WTC11 (cell line): Measurements from ENCODE around the gene STRN3. TPM values are rescaled to one million over a fixed set of nuclear protein-coding genes. Genes with fewer than 3 reads are reported as not detected.

ENCODE experiments used
- ATAC-seq: fragments of 200-7000 bp; cut with Tn5 transposase; 2 replicates; pipeline ENCODE4 v1.10.0; 2021; ENCODE audit warnings: mild to moderate bottlenecking, moderate library complexity
- CTCF ChIA-PET: fragments of 300-600 bp; sonication (Branson Sonifier 250); formaldehyde crosslinking; loops from one replicate; lab custom pipeline; 2021; ENCODE audit warnings: antibody characterized with exemption; lab: Charles Lee
- POLR2A ChIA-PET: fragments of 350-600 bp; sonication (Branson Sonifier 250); formaldehyde crosslinking; loops from one replicate; lab custom pipeline; 2021; ENCODE audit warnings: antibody characterized with exemption; lab: Charles Lee
- DNase-seq: peaks from one replicate; pipeline ENCODE4 v3.0.0; 2021; ENCODE audit warnings: low spot score
- H3K27ac Mint-ChIP-seq: 2 replicates; pipeline ENCODE4 v1.8.0; 2021; ENCODE audit warnings: mixed read lengths
- H3K27me3 Mint-ChIP-seq: 2 replicates; pipeline ENCODE4 v1.8.0; 2021; ENCODE audit warnings: low read depth, mild to moderate bottlenecking, moderate library complexity, mixed read lengths
- H3K36me3 Mint-ChIP-seq: 2 replicates; pipeline ENCODE4 v1.8.0; 2021; ENCODE audit warnings: mixed read lengths
- H3K4me1 Mint-ChIP-seq: 2 replicates; pipeline ENCODE4 v1.8.0; 2022; ENCODE audit warnings: mixed read lengths
- H3K4me3 Mint-ChIP-seq: 2 replicates; pipeline ENCODE4 v1.8.0; 2021; ENCODE audit warnings: mild to moderate bottlenecking, moderate library complexity, mixed read lengths
- H3K9me3 Mint-ChIP-seq: 2 replicates; pipeline ENCODE4 v1.8.0; 2021; ENCODE audit warnings: mixed read lengths
- EMX1 ChIP-seq: fragments of 250-450 bp; sonication (Bioruptor Pico); IDR thresholded peaks from 2 replicates; pipeline ENCODE4 v1.8.0; 2021; ENCODE audit warnings: mild to moderate bottlenecking
- ETV6 ChIP-seq: sonication (generic); formaldehyde crosslinking; IDR thresholded peaks from 2 replicates; pipeline ENCODE4 v1.8.1; 2022; ENCODE audit warnings: mild to moderate bottlenecking, missing genetic modification reagents
- FOXJ3 ChIP-seq: sonication (generic); formaldehyde crosslinking; IDR thresholded peaks from 2 replicates; pipeline ENCODE4 v1.9.0; 2021; ENCODE audit warnings: missing genetic modification reagents, mild to moderate bottlenecking, borderline replicate concordance
- FOXK1 ChIP-seq: sonication (generic); formaldehyde crosslinking; IDR thresholded peaks from 2 replicates; pipeline ENCODE4 v1.8.0; 2022; ENCODE audit warnings: mild to moderate bottlenecking, moderate library complexity, missing genetic modification reagents
- HMGA2 ChIP-seq: fragments of 250-450 bp; sonication (Bioruptor Pico); IDR thresholded peaks from 2 replicates; pipeline ENCODE4 v1.4.0; 2021; ENCODE audit warnings: mild to moderate bottlenecking, moderate library complexity
- JAZF1 ChIP-seq: fragments of 250-450 bp; sonication (Bioruptor Pico); IDR thresholded peaks from 2 replicates; pipeline ENCODE4 v1.9.0; 2021; ENCODE audit warnings: moderate library complexity, mild to moderate bottlenecking, inconsistent platforms
- MXD4 ChIP-seq: fragments of 250-450 bp; sonication (Bioruptor Pico); IDR thresholded peaks from 2 replicates; pipeline ENCODE4 v1.8.0; 2021; ENCODE audit warnings: mild to moderate bottlenecking, moderate library complexity, borderline replicate concordance
- OVOL2 ChIP-seq: fragments of 250-450 bp; sonication (Bioruptor Pico); IDR thresholded peaks from 2 replicates; pipeline ENCODE4 v1.9.0; 2021; ENCODE audit warnings: mild to moderate bottlenecking, borderline replicate concordance
- SMAD3 ChIP-seq: sonication (generic); formaldehyde crosslinking; IDR thresholded peaks from 2 replicates; pipeline ENCODE4 v1.8.0; 2022; ENCODE audit warnings: missing genetic modification reagents, mild to moderate bottlenecking, borderline replicate concordance
- SMAD4 ChIP-seq: sonication (generic); formaldehyde crosslinking; IDR thresholded peaks from 2 replicates; pipeline ENCODE4 v1.8.0; 2022; ENCODE audit warnings: mild to moderate bottlenecking, missing genetic modification reagents
- TEAD1 ChIP-seq: sonication (generic); formaldehyde crosslinking; IDR thresholded peaks from 2 replicates; pipeline ENCODE4 v1.8.0; 2022; ENCODE audit warnings: mild to moderate bottlenecking, missing genetic modification reagents
- total RNA-seq: library from RNA; stranded (reverse); gene quantifications from 3 replicates; pipeline ENCODE4 v1.2.3, GENCODE V29; 2021
- TF ChIP-seq, protein P1 (sequence below): sonication (generic); formaldehyde crosslinking; IDR thresholded peaks from 2 replicates; pipeline ENCODE4 v1.8.1; 2023; ENCODE audit warnings: mild to moderate bottlenecking, missing genetic modification reagents, moderate library complexity
- TF ChIP-seq, protein P2 (sequence below): fragments of 250-450 bp; sonication (Bioruptor Pico); IDR thresholded peaks from 2 replicates; pipeline ENCODE4 v1.9.0; 2021; ENCODE audit warnings: mild to moderate bottlenecking, borderline replicate concordance
- TF ChIP-seq, protein P3 (sequence below): sonication (generic); formaldehyde crosslinking; IDR thresholded peaks from 2 replicates; pipeline ENCODE4 v1.8.0; 2022; ENCODE audit warnings: mild to moderate bottlenecking, missing genetic modification reagents
- TF ChIP-seq, protein P4 (sequence below): sonication (generic); formaldehyde crosslinking; IDR thresholded peaks from 2 replicates; pipeline ENCODE4 v1.8.0; 2022; ENCODE audit warnings: mild to moderate bottlenecking, missing genetic modification reagents
- TF ChIP-seq, protein P5 (sequence below): fragments of 250-450 bp; sonication (Bioruptor Pico); IDR thresholded peaks from 2 replicates; pipeline ENCODE4 v1.9.0; 2021; ENCODE audit warnings: mild to moderate bottlenecking
- TF ChIP-seq, protein P6 (sequence below): sonication (generic); formaldehyde crosslinking; IDR thresholded peaks from 2 replicates; pipeline ENCODE4 v1.8.0; 2023; ENCODE audit warnings: missing genetic modification reagents
- TF ChIP-seq, protein P7 (sequence below): fragments of 250-450 bp; sonication (Bioruptor Pico); conservative IDR thresholded peaks from 2 replicates; pipeline ENCODE4 v1.9.0; 2021; ENCODE audit warnings: mild to moderate bottlenecking
- TF ChIP-seq, protein P8 (sequence below): sonication (generic); formaldehyde crosslinking; IDR thresholded peaks from 2 replicates; pipeline ENCODE4 v1.8.1; 2023; ENCODE audit warnings: mild to moderate bottlenecking, moderate library complexity, missing genetic modification reagents
- TF ChIP-seq, protein P9 (sequence below): sonication (generic); formaldehyde crosslinking; IDR thresholded peaks from 2 replicates; pipeline ENCODE4 v1.8.1; 2022; ENCODE audit warnings: mild to moderate bottlenecking, missing genetic modification reagents, moderate library complexity, borderline replicate concordance

Gene STRN3
- total RNA-seq, 1 experiment from 2014 or later: 37.1 TPM

DNA sequence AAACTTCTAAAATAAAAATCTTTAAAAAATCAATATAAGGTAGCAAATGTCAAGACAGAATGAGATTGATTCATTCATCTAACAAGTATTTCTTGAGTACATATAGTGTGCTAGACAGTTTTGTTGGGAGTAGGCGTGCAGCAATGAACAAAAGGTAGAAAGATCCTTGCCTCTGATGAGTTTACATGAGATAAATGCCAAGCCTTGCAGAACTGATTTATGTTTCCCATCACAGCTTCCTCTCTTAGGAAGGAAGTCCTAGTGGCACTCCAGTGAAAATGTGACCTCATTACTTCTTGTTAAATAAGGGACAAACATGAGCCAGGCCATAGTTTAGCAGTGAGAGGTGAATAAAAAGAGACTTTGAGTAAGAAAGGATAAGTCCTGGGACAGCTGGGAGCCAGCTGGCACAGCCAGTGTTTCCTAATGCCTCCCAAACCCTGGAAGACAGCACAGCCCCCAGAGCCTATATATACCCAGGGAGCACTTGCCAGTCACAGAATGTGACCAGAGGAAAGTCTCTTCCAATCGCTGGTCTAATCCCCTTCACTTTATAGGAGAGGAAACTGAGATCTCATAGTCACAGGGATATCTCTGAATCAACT is 156.5 kb downstream of the STRN3 start:
- Mint-ChIP-seq H3K27ac (no peak overlapping the region), H3K27me3 (peaks cover 22% of the 10 kb centered on the region), H3K4me3 (no peak overlapping the region), H3K9me3 (no peaks in the 10 kb centered on the region), H3K4me1 (peaks cover 34% of the 10 kb centered on the region), H3K36me3 (no peaks in the 10 kb centered on the region)
- TF ChIP-seq, protein P1, sequence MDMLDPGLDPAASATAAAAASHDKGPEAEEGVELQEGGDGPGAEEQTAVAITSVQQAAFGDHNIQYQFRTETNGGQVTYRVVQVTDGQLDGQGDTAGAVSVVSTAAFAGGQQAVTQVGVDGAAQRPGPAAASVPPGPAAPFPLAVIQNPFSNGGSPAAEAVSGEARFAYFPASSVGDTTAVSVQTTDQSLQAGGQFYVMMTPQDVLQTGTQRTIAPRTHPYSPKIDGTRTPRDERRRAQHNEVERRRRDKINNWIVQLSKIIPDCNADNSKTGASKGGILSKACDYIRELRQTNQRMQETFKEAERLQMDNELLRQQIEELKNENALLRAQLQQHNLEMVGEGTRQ (CRISPR knock-in tag): no peak
- TF ChIP-seq SMAD3 (CRISPR knock-in tag) (no peak), MXD4 (CRISPR knock-in tag) (no peak), ETV6 (CRISPR knock-in tag) (no peak), EMX1 (CRISPR knock-in tag) (no peak), OVOL2 (CRISPR knock-in tag) (no peak), SMAD4 (CRISPR knock-in tag) (no peak), TEAD1 (CRISPR knock-in tag) (no peak), JAZF1 (CRISPR knock-in tag) (no peak), FOXK1 (CRISPR knock-in tag) (no peak), HMGA2 (CRISPR knock-in tag) (no peak), FOXJ3 (CRISPR knock-in tag) (no peak)
- TF ChIP-seq, protein P2, sequence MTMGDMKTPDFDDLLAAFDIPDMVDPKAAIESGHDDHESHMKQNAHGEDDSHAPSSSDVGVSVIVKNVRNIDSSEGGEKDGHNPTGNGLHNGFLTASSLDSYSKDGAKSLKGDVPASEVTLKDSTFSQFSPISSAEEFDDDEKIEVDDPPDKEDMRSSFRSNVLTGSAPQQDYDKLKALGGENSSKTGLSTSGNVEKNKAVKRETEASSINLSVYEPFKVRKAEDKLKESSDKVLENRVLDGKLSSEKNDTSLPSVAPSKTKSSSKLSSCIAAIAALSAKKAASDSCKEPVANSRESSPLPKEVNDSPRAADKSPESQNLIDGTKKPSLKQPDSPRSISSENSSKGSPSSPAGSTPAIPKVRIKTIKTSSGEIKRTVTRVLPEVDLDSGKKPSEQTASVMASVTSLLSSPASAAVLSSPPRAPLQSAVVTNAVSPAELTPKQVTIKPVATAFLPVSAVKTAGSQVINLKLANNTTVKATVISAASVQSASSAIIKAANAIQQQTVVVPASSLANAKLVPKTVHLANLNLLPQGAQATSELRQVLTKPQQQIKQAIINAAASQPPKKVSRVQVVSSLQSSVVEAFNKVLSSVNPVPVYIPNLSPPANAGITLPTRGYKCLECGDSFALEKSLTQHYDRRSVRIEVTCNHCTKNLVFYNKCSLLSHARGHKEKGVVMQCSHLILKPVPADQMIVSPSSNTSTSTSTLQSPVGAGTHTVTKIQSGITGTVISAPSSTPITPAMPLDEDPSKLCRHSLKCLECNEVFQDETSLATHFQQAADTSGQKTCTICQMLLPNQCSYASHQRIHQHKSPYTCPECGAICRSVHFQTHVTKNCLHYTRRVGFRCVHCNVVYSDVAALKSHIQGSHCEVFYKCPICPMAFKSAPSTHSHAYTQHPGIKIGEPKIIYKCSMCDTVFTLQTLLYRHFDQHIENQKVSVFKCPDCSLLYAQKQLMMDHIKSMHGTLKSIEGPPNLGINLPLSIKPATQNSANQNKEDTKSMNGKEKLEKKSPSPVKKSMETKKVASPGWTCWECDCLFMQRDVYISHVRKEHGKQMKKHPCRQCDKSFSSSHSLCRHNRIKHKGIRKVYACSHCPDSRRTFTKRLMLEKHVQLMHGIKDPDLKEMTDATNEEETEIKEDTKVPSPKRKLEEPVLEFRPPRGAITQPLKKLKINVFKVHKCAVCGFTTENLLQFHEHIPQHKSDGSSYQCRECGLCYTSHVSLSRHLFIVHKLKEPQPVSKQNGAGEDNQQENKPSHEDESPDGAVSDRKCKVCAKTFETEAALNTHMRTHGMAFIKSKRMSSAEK: no peak
- TF ChIP-seq, protein P3, sequence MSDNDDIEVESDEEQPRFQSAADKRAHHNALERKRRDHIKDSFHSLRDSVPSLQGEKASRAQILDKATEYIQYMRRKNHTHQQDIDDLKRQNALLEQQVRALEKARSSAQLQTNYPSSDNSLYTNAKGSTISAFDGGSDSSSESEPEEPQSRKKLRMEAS: no peak
- TF ChIP-seq, protein P4, sequence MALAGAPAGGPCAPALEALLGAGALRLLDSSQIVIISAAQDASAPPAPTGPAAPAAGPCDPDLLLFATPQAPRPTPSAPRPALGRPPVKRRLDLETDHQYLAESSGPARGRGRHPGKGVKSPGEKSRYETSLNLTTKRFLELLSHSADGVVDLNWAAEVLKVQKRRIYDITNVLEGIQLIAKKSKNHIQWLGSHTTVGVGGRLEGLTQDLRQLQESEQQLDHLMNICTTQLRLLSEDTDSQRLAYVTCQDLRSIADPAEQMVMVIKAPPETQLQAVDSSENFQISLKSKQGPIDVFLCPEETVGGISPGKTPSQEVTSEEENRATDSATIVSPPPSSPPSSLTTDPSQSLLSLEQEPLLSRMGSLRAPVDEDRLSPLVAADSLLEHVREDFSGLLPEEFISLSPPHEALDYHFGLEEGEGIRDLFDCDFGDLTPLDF: no peak
- TF ChIP-seq, protein P5, sequence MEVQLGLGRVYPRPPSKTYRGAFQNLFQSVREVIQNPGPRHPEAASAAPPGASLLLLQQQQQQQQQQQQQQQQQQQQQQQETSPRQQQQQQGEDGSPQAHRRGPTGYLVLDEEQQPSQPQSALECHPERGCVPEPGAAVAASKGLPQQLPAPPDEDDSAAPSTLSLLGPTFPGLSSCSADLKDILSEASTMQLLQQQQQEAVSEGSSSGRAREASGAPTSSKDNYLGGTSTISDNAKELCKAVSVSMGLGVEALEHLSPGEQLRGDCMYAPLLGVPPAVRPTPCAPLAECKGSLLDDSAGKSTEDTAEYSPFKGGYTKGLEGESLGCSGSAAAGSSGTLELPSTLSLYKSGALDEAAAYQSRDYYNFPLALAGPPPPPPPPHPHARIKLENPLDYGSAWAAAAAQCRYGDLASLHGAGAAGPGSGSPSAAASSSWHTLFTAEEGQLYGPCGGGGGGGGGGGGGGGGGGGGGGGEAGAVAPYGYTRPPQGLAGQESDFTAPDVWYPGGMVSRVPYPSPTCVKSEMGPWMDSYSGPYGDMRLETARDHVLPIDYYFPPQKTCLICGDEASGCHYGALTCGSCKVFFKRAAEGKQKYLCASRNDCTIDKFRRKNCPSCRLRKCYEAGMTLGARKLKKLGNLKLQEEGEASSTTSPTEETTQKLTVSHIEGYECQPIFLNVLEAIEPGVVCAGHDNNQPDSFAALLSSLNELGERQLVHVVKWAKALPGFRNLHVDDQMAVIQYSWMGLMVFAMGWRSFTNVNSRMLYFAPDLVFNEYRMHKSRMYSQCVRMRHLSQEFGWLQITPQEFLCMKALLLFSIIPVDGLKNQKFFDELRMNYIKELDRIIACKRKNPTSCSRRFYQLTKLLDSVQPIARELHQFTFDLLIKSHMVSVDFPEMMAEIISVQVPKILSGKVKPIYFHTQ: no peak
- TF ChIP-seq, protein P6, sequence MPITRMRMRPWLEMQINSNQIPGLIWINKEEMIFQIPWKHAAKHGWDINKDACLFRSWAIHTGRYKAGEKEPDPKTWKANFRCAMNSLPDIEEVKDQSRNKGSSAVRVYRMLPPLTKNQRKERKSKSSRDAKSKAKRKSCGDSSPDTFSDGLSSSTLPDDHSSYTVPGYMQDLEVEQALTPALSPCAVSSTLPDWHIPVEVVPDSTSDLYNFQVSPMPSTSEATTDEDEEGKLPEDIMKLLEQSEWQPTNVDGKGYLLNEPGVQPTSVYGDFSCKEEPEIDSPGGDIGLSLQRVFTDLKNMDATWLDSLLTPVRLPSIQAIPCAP: no peak
- TF ChIP-seq, protein P7, sequence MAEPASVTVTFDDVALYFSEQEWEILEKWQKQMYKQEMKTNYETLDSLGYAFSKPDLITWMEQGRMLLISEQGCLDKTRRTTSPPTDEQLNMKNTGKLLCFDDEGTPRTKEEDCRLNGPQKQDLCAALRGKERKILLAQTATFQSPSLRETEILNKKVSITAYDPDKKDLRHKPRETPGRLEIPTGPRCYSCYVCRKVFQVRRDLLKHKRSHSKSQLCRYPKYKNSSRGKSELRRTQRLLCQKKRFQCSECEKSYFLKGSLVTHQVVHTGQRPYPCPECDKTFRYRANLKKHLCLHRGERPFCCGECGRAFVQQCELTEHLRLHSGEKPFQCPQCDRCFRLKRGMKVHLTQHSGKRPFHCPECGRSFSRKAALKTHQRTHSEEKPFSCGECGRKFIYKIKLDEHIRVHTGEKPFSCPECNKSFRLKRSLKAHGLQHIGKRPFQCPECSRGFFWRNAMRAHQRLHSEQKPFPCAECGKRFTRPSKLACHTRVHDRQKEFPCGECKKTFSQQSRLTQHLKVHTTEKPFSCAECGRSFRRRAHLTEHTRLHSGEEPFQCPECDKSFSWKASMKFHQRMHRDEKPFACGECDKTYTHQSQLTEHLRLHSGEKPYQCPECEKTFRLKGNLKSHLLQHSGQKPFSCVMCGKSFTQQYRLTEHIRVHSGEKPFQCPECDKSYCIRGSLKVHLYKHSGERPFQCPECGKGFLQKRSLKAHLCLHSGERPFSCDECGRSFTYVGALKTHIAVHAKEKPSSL (CRISPR knock-in tag): no peak
- TF ChIP-seq, protein P8, sequence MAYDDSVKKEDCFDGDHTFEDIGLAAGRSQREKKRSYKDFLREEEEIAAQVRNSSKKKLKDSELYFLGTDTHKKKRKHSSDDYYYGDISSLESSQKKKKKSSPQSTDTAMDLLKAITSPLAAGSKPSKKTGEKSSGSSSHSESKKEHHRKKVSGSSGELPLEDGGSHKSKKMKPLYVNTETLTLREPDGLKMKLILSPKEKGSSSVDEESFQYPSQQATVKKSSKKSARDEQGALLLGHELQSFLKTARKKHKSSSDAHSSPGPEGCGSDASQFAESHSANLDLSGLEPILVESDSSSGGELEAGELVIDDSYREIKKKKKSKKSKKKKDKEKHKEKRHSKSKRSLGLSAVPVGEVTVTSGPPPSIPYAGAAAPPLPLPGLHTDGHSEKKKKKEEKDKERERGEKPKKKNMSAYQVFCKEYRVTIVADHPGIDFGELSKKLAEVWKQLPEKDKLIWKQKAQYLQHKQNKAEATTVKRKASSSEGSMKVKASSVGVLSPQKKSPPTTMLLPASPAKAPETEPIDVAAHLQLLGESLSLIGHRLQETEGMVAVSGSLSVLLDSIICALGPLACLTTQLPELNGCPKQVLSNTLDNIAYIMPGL (CRISPR knock-in tag): no peak
- TF ChIP-seq, protein P9, sequence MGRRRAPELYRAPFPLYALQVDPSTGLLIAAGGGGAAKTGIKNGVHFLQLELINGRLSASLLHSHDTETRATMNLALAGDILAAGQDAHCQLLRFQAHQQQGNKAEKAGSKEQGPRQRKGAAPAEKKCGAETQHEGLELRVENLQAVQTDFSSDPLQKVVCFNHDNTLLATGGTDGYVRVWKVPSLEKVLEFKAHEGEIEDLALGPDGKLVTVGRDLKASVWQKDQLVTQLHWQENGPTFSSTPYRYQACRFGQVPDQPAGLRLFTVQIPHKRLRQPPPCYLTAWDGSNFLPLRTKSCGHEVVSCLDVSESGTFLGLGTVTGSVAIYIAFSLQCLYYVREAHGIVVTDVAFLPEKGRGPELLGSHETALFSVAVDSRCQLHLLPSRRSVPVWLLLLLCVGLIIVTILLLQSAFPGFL (CRISPR knock-in tag): no peak
- DNase-seq: no peak
- ATAC-seq: no peak
- POLR2A ChIA-PET: no interaction called here
- CTCF ChIA-PET: no interaction called here
